Muscle layer of colon (tissue), 2 donors: ENCODE measurements around the gene TFF3.

ENCODE experiments used
- H3K27ac ChIP-seq: one replicate; pipeline ENCODE4 v1.7.0; 2013; ENCODE audit warnings: low read depth, mild to moderate bottlenecking, low read length, moderate library complexity
- H3K27me3 ChIP-seq, 2 donors: one replicate each; pipeline ENCODE4 v1.7.0; 2013; ENCODE audit warnings: low read length in 2 of 2, mild to moderate bottlenecking in 2 of 2; ENCODE audit not compliant: insufficient read depth in 2 of 2, control insufficient read depth in 1 of 2
- H3K36me3 ChIP-seq: one replicate; pipeline ENCODE4 v1.7.0; 2013; ENCODE audit warnings: mild to moderate bottlenecking, low read length; ENCODE audit not compliant: insufficient read depth
- H3K4me1 ChIP-seq: one replicate; pipeline ENCODE4 v1.7.0; 2013; ENCODE audit warnings: mild to moderate bottlenecking, low read length; ENCODE audit not compliant: insufficient read depth
- H3K4me3 ChIP-seq, 2 donors: one replicate each; pipeline ENCODE4 v1.7.0; 2013; ENCODE audit warnings: low read length in 2 of 2, low read depth in 1 of 2, mild to moderate bottlenecking in 1 of 2, moderate library complexity in 1 of 2
- H3K9ac ChIP-seq: one replicate; pipeline ENCODE4 v1.7.0; 2013; ENCODE audit warnings: low read length
- H3K9me3 ChIP-seq: one replicate; pipeline ENCODE4 v1.7.0; 2013; ENCODE audit warnings: mild to moderate bottlenecking, low read length
- donor health status: abdominal sarcoma.
- donor health status: Adenocarcinoma of cecum.

Gene TFF3

DNA sequence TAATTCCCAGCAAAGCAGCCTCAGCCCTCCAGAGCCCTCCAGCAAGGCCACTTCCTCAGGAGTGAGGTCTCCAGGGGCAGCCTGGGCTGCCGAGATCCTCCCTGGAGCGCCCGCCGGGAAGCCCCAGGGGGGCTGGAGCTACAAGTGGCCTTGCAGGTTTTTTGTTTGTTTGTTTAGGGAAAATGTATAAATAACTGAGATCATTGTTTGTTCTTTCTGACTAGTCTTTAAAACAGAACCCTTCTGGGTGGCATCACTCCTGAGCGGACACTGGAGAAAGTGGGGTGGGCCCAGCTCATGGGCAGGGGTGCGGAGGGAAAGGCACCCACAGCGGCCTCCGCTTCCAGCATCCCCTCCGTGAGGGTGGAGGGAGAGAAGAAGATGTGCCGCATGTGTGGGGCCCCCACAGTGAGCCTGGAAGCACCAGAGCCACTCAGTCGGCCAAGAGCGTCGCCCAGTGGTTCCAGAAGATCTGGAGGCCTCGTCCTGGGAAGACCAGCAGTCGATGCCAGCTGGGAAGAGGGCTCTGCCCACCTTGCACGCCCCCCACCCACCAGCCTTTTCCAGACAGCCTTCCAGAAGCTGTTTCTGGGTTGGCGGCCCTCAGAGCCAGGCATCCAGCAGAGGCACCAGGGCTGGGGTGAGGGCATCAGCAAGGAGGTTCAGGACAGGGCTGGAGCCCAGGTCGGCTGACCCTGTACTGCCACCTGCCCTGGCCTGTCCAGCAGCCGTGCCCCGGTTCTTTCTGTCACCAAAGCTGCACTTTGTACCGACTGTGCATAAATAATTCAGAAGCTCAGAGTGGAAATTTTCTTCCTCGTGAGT lies 34.6 kb downstream of the TFF3 start:
- Histone ChIP-seq H3K9ac (no peak overlapping the region), H3K27me3 (no peaks in the 10 kb centered on the region), H3K36me3 (peaks cover 45% of the 10 kb centered on the region), H3K4me3 (no peak overlapping the region), H3K4me1 (no peaks in the 10 kb centered on the region), H3K9me3 (no peaks in the 10 kb centered on the region), H3K27ac (no peak overlapping the region)

DNA sequence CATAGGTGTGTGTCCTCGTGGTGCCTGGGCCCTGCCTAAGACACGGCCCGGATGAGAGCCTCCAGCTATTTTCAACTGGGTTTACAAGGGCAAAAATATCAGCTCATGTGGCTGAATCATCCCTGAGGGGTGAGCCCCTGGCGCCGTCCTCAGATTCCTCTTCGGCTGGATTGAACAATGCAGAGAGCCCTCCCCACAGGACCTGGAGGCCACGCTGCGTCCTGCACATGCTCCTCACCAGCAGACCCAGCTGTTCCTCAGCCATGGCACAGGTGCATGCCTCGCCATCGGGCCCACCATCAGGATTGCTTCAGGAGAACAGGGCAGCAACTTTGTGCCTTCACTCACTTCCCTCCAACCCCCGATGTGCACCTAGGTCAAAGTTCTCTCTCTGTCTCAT lies 35.3 kb downstream of the TFF3 start:
- Histone ChIP-seq H3K9me3 (no peaks in the 10 kb centered on the region), H3K27me3 (no peaks in the 10 kb centered on the region), H3K4me1 (no peaks in the 10 kb centered on the region), H3K9ac (no peak overlapping the region), H3K27ac (no peak overlapping the region), H3K36me3 (peaks cover 45% of the 10 kb centered on the region), H3K4me3 (no peak overlapping the region)

DNA sequence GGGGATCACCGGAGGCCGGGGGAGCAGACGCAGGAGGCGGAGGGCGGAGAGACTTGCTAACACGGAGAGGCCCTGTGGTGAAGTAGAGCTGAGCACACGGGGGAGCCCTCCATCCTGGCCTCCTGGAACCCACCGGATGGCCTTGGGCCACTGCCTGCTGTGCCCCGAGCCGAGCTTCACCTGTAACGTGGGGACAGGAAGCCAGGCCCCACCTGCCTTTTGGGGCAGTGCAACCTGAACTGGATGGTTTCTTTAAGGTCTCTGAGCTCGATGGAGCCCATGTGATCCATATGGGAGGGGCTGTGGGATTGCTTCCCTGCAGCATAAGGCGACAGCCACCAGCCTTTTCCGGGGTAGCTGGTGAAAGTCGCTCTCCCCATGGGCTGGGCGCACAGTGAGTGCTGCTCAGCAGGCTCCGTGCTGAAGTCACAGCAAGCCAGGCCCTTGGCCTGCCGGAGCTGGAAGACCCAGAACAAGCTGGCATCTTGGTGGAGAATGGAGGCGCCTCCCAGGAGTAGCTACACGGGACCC lies 35.8 kb downstream of the TFF3 start:
- Histone ChIP-seq H3K4me3 (no peak overlapping the region), H3K4me1 (no peaks in the 10 kb centered on the region), H3K9ac (no peak overlapping the region), H3K27me3 (no peaks in the 10 kb centered on the region), H3K36me3 (peaks cover 45% of the 10 kb centered on the region), H3K9me3 (no peaks in the 10 kb centered on the region), H3K27ac (no peak overlapping the region)

GRCh38 chr21:42278451-42279149 lies 36.6 kb downstream of the TFF3 start:
- no peak overlapping the region for H3K4me3 ChIP-seq
- H3K9ac ChIP-seq = no peak overlapping the region
- H3K36me3 ChIP-seq = peaks cover 50% of the 10 kb centered on the region
- no peaks in the 10 kb centered on the region for H3K4me1 ChIP-seq
- no peaks in the 10 kb centered on the region for H3K9me3 ChIP-seq
- no peaks in the 10 kb centered on the region for H3K27me3 ChIP-seq
- no peak overlapping the region for H3K27ac ChIP-seq

- Histone ChIP-seq H3K4me3 (no peak overlapping the region), H3K4me1 (no peaks in the 10 kb centered on the region), H3K36me3 (peaks cover 51% of the 10 kb centered on the region), H3K9ac (no peak overlapping the region), H3K9me3 (no peaks in the 10 kb centered on the region), H3K27me3 (no peaks in the 10 kb centered on the region), H3K27ac (no peak overlapping the region)
These were observed 37.6 kb downstream of the TFF3 start for GRCh38 chr21:42277593-42277992.

DNA sequence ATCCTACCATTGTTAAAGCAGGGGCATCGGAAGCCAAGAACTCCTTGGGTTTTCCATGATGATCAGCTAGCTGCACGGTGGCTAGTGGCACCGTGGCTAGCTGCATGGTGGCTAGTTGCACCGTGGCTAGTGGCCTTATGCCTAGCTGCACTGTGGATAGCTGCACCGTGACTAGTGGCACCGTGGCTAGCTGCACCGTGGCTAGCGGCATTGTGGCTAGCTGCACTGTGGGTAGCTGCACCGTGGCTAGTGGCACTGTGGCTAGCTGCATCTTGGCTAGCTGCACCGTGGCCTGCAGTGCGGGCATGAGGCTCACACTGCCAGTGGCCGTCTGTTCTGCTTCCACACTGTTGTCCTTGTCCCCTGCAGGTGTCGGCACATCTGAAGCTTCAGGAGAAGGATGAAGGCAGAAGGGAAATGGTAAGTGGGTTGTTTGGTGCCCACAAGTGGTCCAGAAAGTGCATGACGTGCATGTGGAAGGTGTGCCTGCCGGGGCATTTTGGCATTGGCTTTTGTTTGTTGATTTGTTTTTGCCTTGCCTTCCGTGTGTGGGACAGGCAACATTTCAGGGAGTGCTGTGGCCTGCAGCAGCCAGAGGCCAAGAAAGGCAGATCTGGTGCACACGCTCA lies 38.6 kb downstream of the TFF3 start:
- Histone ChIP-seq H3K36me3 (peaks cover 50% of the 10 kb centered on the region), H3K4me1 (no peaks in the 10 kb centered on the region), H3K4me3 (no peak overlapping the region), H3K27me3 (no peaks in the 10 kb centered on the region), H3K9me3 (no peaks in the 10 kb centered on the region), H3K27ac (no peak overlapping the region), H3K9ac (no peak overlapping the region)

DNA sequence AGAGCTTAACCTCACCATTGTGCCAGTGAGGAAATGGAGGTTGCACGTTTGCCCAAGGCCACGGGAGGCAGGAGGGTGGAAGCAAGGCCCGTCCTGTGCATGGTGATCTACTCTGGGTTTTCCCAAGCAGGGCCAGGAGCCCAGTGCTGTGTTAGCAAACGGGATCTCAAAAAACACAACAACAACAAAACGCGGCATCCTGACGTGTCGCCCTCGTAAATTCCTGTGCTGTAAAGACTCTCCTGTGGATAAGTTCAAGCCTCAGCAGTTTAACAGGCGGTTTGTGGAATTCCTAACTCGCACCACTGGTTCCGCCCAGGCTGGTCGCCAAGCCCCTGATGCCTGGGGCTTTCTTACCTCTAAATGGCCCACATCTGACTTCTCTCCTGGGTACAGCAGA lies 39.1 kb downstream of the TFF3 start:
- no peaks in the 10 kb centered on the region for H3K9me3 ChIP-seq
- peaks cover 48% of the 10 kb centered on the region for H3K36me3 ChIP-seq
- H3K4me3 ChIP-seq = no peak overlapping the region
- H3K27ac ChIP-seq = no peak overlapping the region
- no peaks in the 10 kb centered on the region for H3K4me1 ChIP-seq
- H3K9ac ChIP-seq = no peak overlapping the region
- no peaks in the 10 kb centered on the region for H3K27me3 ChIP-seq

- no peaks in the 10 kb centered on the region for H3K27me3 ChIP-seq
- no peak overlapping the region for H3K27ac ChIP-seq
- H3K9me3 ChIP-seq = no peaks in the 10 kb centered on the region
- H3K4me1 ChIP-seq = no peaks in the 10 kb centered on the region
- H3K36me3 ChIP-seq = peaks cover 40% of the 10 kb centered on the region
- no peak overlapping the region for H3K4me3 ChIP-seq
- no peak overlapping the region for H3K9ac ChIP-seq
These were observed 42.1 kb downstream of the TFF3 start for GRCh38 chr21:42272984-42273600.

DNA sequence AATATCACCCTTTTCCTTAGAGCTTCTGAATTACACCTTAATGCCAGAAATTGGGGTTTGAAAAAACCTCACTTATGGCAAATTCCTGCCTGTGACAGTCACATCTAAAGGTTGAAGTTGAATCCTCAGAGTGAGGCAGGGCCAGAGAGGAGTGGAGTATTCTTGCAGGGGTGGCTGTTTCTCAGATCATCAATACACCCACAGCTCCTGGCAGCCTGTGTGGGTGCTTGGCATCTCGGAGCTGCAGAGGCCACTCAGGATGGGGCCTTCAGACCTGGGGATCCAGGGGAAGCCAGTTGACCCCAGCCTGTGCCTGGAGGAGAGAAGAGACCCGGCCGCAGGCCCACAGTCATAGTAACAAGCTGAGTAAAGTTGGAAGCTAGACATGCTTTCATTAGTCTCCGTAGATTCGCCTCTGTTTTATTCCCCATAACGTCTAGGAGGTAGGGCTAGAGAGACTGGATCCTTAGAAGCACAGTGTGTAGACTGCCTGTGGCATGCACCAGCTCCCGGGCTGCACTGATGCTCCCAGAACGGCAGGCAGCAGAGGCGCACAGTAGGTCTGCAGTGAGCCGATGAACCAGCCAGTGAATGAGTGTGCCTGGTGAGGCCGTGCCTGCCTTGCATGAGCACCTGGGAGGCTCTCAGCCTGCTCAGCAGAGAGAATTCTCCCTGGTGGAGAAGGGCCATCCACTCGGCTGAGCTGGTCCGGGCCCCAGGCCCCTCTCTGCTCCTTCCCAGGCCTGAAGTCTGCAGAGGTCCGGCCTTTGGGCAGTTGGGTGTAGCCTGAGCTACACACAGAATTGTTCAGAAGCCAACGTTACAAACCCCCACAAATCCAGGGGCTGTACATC lies 42.9 kb downstream of the TFF3 start:
- Histone ChIP-seq H3K9ac (no peak overlapping the region), H3K27ac (no peak overlapping the region), H3K9me3 (no peaks in the 10 kb centered on the region), H3K27me3 (no peaks in the 10 kb centered on the region), H3K4me1 (no peaks in the 10 kb centered on the region), H3K4me3 (no peak overlapping the region), H3K36me3 (peaks cover 36% of the 10 kb centered on the region)

GRCh38 chr21:42271065-42271464 lies 44.1 kb downstream of the TFF3 start:
- Histone ChIP-seq H3K27ac (no peak overlapping the region), H3K36me3 (peaks cover 23% of the 10 kb centered on the region), H3K4me3 (no peak overlapping the region), H3K9me3 (no peaks in the 10 kb centered on the region), H3K27me3 (no peaks in the 10 kb centered on the region), H3K4me1 (no peaks in the 10 kb centered on the region), H3K9ac (no peak overlapping the region)
